Stomach smooth muscle (tissue), 2 donors: ENCODE results near the gene PHF19.

ENCODE experiments used
- H3K27ac ChIP-seq: one replicate; pipeline ENCODE4 v1.7.0; 2013; ENCODE audit warnings: mild to moderate bottlenecking, low read length, inconsistent platforms
- H3K27me3 ChIP-seq, 2 donors: one replicate each; pipeline ENCODE4 v1.7.0; 2013; ENCODE audit warnings: low read length in 2 of 2; ENCODE audit not compliant: insufficient read depth in 2 of 2, control insufficient read depth in 1 of 2
- H3K36me3 ChIP-seq, 2 donors: one replicate each; pipeline ENCODE4 v1.7.0; 2013; ENCODE audit warnings: low read length in 2 of 2; ENCODE audit not compliant: control insufficient read depth in 2 of 2, insufficient read depth in 2 of 2
- H3K4me1 ChIP-seq: one replicate; pipeline ENCODE4 v1.7.0; 2013; ENCODE audit warnings: low read length; ENCODE audit not compliant: control insufficient read depth, insufficient read depth
- H3K4me3 ChIP-seq, 2 donors: one replicate each; pipeline ENCODE4 v1.7.0; 2013; ENCODE audit warnings: low read length in 2 of 2
- H3K9ac ChIP-seq, 2 donors: one replicate each; pipeline ENCODE4 v1.7.0; 2013; ENCODE audit warnings: low read length in 2 of 2, mild to moderate bottlenecking in 1 of 2
- H3K9me3 ChIP-seq, 2 donors: one replicate each; pipeline ENCODE4 v1.7.0; 2013; ENCODE audit warnings: low read length in 2 of 2; ENCODE audit not compliant: control insufficient read depth in 2 of 2
- donor health status: healthy.
- donor health status: Pancreatic carcinoma.

Gene PHF19

GRCh38 chr9:120859361-120859760, 17.6 kb downstream of the PHF19 start:
- no peak overlapping the region for H3K27ac ChIP-seq
- no peak overlapping the region for H3K9ac ChIP-seq
- no peaks in the 10 kb centered on the region for H3K27me3 ChIP-seq
- H3K4me1 ChIP-seq, result no peaks in the 10 kb centered on the region
- no peak overlapping the region for H3K4me3 ChIP-seq
- peaks cover 41 to 62% of the 10 kb centered on the region in 2 donors for H3K36me3 ChIP-seq
- no peaks in the 10 kb centered on the region for H3K9me3 ChIP-seq

- no peaks in the 10 kb centered on the region for H3K9me3 ChIP-seq
- peaks cover 36 to 55% of the 10 kb centered on the region in 2 donors for H3K36me3 ChIP-seq
- H3K27ac ChIP-seq, result no peak overlapping the region
Observed at GRCh38 chr9:120857902-120858301, 19.1 kb downstream of the PHF19 start.

GRCh38 chr9:120857481-120857880, 19.5 kb downstream of the PHF19 start:
- Histone ChIP-seq H3K27ac (no peak overlapping the region), H3K4me3 (no peak overlapping the region), H3K9me3 (no peaks in the 10 kb centered on the region), H3K9ac (no peak overlapping the region), H3K36me3 (peaks cover 34 to 52% of the 10 kb centered on the region in 2 donors), H3K27me3 (no peaks in the 10 kb centered on the region), H3K4me1 (no peaks in the 10 kb centered on the region)

More at GRCh38 chr9:120857902-120858301, 19.1 kb downstream of the PHF19 start:
- H3K9ac ChIP-seq, result no peak overlapping the region
- no peaks in the 10 kb centered on the region for H3K4me1 ChIP-seq
- no peaks in the 10 kb centered on the region for H3K27me3 ChIP-seq
- H3K4me3 ChIP-seq, result no peak overlapping the region

GRCh38 chr9:120856700-120857099, 20.3 kb downstream of the PHF19 start:
- no peaks in the 10 kb centered on the region for H3K27me3 ChIP-seq
- no peaks in the 10 kb centered on the region for H3K9me3 ChIP-seq
- H3K4me1 ChIP-seq, result no peaks in the 10 kb centered on the region
- H3K27ac ChIP-seq, result no peak overlapping the region
- H3K9ac ChIP-seq, result no peak overlapping the region
- no peak overlapping the region for H3K4me3 ChIP-seq
- H3K36me3 ChIP-seq, result peaks cover 27 to 45% of the 10 kb centered on the region in 2 donors

GRCh38 chr9:120855827-120856670, 20.9 kb downstream of the PHF19 start:
- no peaks in the 10 kb centered on the region for H3K4me1 ChIP-seq
- H3K27me3 ChIP-seq, result no peaks in the 10 kb centered on the region
- H3K4me3 ChIP-seq, result no peak overlapping the region
- peaks cover 21 to 39% of the 10 kb centered on the region in 2 donors for H3K36me3 ChIP-seq
- H3K27ac ChIP-seq, result no peak overlapping the region
- no peak overlapping the region for H3K9ac ChIP-seq
- no peaks in the 10 kb centered on the region for H3K9me3 ChIP-seq

- Histone ChIP-seq H3K27ac (no peak overlapping the region), H3K4me1 (no peaks in the 10 kb centered on the region), H3K9ac (no peak overlapping the region), H3K27me3 (no peaks in the 10 kb centered on the region), H3K4me3 (no peak overlapping the region), H3K9me3 (no peaks in the 10 kb centered on the region), H3K36me3 (peaks cover 10 to 26% of the 10 kb centered on the region in 2 donors)
Observed at GRCh38 chr9:120854596-120855327, 22.2 kb downstream of the PHF19 start.

- Histone ChIP-seq H3K27me3 (no peaks in the 10 kb centered on the region), H3K9me3 (no peaks in the 10 kb centered on the region), H3K4me3 (no peak overlapping the region), H3K27ac (no peak overlapping the region), H3K36me3 (peaks cover 6 to 14% of the 10 kb centered on the region in 2 donors), H3K4me1 (no peaks in the 10 kb centered on the region), H3K9ac (no peak overlapping the region)
Observed at GRCh38 chr9:120853198-120853597, 23.8 kb downstream of the PHF19 start.

- Histone ChIP-seq H3K4me1 (no peaks in the 10 kb centered on the region), H3K36me3 (peaks cover 4 to 6% of the 10 kb centered on the region in 2 donors), H3K27me3 (no peaks in the 10 kb centered on the region), H3K9me3 (no peaks in the 10 kb centered on the region), H3K9ac (no peak overlapping the region), H3K27ac (no peak overlapping the region), H3K4me3 (no peak overlapping the region)
Observed at GRCh38 chr9:120852240-120853010, 24.6 kb downstream of the PHF19 start.

GRCh38 chr9:120851449-120851848, 25.5 kb downstream of the PHF19 start:
- Histone ChIP-seq H3K9me3 (no peaks in the 10 kb centered on the region), H3K4me3 (no peak overlapping the region), H3K9ac (no peak overlapping the region), H3K27me3 (no peaks in the 10 kb centered on the region), H3K27ac (no peak overlapping the region), H3K4me1 (no peaks in the 10 kb centered on the region), H3K36me3 (no peaks in the 10 kb centered on the region)

- Histone ChIP-seq H3K27ac (no peak overlapping the region), H3K27me3 (no peaks in the 10 kb centered on the region), H3K36me3 (no peaks in the 10 kb centered on the region), H3K4me3 (no peak overlapping the region), H3K9me3 (no peaks in the 10 kb centered on the region), H3K4me1 (no peaks in the 10 kb centered on the region), H3K9ac (no peak overlapping the region)
Observed at GRCh38 chr9:120850315-120850714, 26.7 kb downstream of the PHF19 start.
